WTC11 (cell line): ENCODE results near the gene RGCC. TPM values are rescaled to one million over a fixed set of nuclear protein-coding genes. Genes with fewer than 3 reads are reported as not detected.

ENCODE experiments used
- ATAC-seq: fragments of 200-7000 bp; cut with Tn5 transposase; 2 replicates; pipeline ENCODE4 v1.10.0; 2021; ENCODE audit warnings: mild to moderate bottlenecking, moderate library complexity
- CTCF ChIA-PET: fragments of 300-600 bp; sonication (Branson Sonifier 250); formaldehyde crosslinking; loops from one replicate; lab custom pipeline; 2021; ENCODE audit warnings: antibody characterized with exemption; lab: Charles Lee
- POLR2A ChIA-PET: fragments of 350-600 bp; sonication (Branson Sonifier 250); formaldehyde crosslinking; loops from one replicate; lab custom pipeline; 2021; ENCODE audit warnings: antibody characterized with exemption; lab: Charles Lee
- DNase-seq: peaks from one replicate; pipeline ENCODE4 v3.0.0; 2021; ENCODE audit warnings: low spot score
- H3K27ac Mint-ChIP-seq: 2 replicates; pipeline ENCODE4 v1.8.0; 2021; ENCODE audit warnings: mixed read lengths
- H3K27me3 Mint-ChIP-seq: 2 replicates; pipeline ENCODE4 v1.8.0; 2021; ENCODE audit warnings: low read depth, mild to moderate bottlenecking, moderate library complexity, mixed read lengths
- H3K36me3 Mint-ChIP-seq: 2 replicates; pipeline ENCODE4 v1.8.0; 2021; ENCODE audit warnings: mixed read lengths
- H3K4me1 Mint-ChIP-seq: 2 replicates; pipeline ENCODE4 v1.8.0; 2022; ENCODE audit warnings: mixed read lengths
- H3K4me3 Mint-ChIP-seq: 2 replicates; pipeline ENCODE4 v1.8.0; 2021; ENCODE audit warnings: mild to moderate bottlenecking, moderate library complexity, mixed read lengths
- H3K9me3 Mint-ChIP-seq: 2 replicates; pipeline ENCODE4 v1.8.0; 2021; ENCODE audit warnings: mixed read lengths
- ATF1 ChIP-seq: sonication (generic); formaldehyde crosslinking; IDR thresholded peaks from 2 replicates; pipeline ENCODE4 v1.8.1; 2023; ENCODE audit warnings: mild to moderate bottlenecking, moderate library complexity, missing genetic modification reagents
- ATF2 ChIP-seq: sonication (generic); formaldehyde crosslinking; IDR thresholded peaks from 2 replicates; pipeline ENCODE4 v1.8.1; 2022; ENCODE audit warnings: low read depth, missing genetic modification reagents, borderline replicate concordance
- CTCF ChIP-seq: fragments of 200-600 bp; IDR thresholded peaks from 2 replicates; pipeline ENCODE4 v1.8.0; 2022; ENCODE audit warnings: antibody characterized with exemption
- E2F5 ChIP-seq: sonication (generic); formaldehyde crosslinking; IDR thresholded peaks from 2 replicates; pipeline ENCODE4 v1.8.1; 2022; ENCODE audit warnings: mild to moderate bottlenecking, moderate library complexity, missing genetic modification reagents
- ETV6 ChIP-seq: sonication (generic); formaldehyde crosslinking; IDR thresholded peaks from 2 replicates; pipeline ENCODE4 v1.8.1; 2022; ENCODE audit warnings: mild to moderate bottlenecking, missing genetic modification reagents
- FOXP4 ChIP-seq: sonication (generic); formaldehyde crosslinking; IDR thresholded peaks from 2 replicates; pipeline ENCODE4 v1.8.0; 2022; ENCODE audit warnings: mild to moderate bottlenecking, missing genetic modification reagents
- GTF2I ChIP-seq: fragments of 250-450 bp; sonication (Bioruptor Pico); conservative IDR thresholded peaks from 2 replicates; pipeline ENCODE4 v1.4.0; 2021; ENCODE audit warnings: mild to moderate bottlenecking
- HMGXB4 ChIP-seq: sonication (generic); formaldehyde crosslinking; IDR thresholded peaks from 2 replicates; pipeline ENCODE4 v1.8.1; 2023; ENCODE audit warnings: mild to moderate bottlenecking, moderate library complexity, missing genetic modification reagents
- JAZF1 ChIP-seq: fragments of 250-450 bp; sonication (Bioruptor Pico); IDR thresholded peaks from 2 replicates; pipeline ENCODE4 v1.9.0; 2021; ENCODE audit warnings: moderate library complexity, mild to moderate bottlenecking, inconsistent platforms
- PRRX2 ChIP-seq: fragments of 250-450 bp; sonication (Bioruptor Pico); IDR thresholded peaks from 2 replicates; pipeline ENCODE4 v1.8.0; 2021; ENCODE audit warnings: mild to moderate bottlenecking
- SOX15 ChIP-seq: fragments of 250-450 bp; sonication (Bioruptor Pico); IDR thresholded peaks from 2 replicates; pipeline ENCODE4 v1.9.0; 2021; ENCODE audit warnings: mild to moderate bottlenecking
- SP1 ChIP-seq: sonication (generic); formaldehyde crosslinking; conservative IDR thresholded peaks from 2 replicates; pipeline ENCODE4 v1.8.1; 2022; ENCODE audit warnings: missing genetic modification reagents
- ZNF232 ChIP-seq: sonication (generic); formaldehyde crosslinking; IDR thresholded peaks from 2 replicates; pipeline ENCODE4 v1.8.0; 2022; ENCODE audit warnings: mild to moderate bottlenecking, missing genetic modification reagents
- ZNF671 ChIP-seq: fragments of 250-450 bp; sonication (Bioruptor Pico); IDR thresholded peaks from 2 replicates; pipeline ENCODE4 v1.8.0; 2021; ENCODE audit warnings: mild to moderate bottlenecking
- total RNA-seq: library from RNA; stranded (reverse); gene quantifications from 3 replicates; pipeline ENCODE4 v1.2.3, GENCODE V29; 2021

RGCC gene
- total RNA-seq, 1 experiment from 2014 or later = 0.48 TPM

GRCh38 chr13:41454170-41454569, 3.2 kb upstream of the RGCC start:
- DNase-seq (no peak), ATAC-seq (no peak)
- Mint-ChIP-seq H3K4me1 (0 out of 2 replicates have a peak, but pooled peaks cover 2% of the 10 kb centered on the region), H3K27ac (no peak overlapping the region), H3K9me3 (no peaks in the 10 kb centered on the region), H3K4me3 (no peak overlapping the region), H3K27me3 (peaks cover 60% of the 10 kb centered on the region), H3K36me3 (no peaks in the 10 kb centered on the region)
- ChIA-PET CTCF (no interaction called here), POLR2A (no interaction called here)
- TF ChIP-seq JAZF1 (no peak), PRRX2 (CRISPR knock-in tag) (no peak)

- Mint-ChIP-seq H3K9me3 (no peaks in the 10 kb centered on the region), H3K27ac (no peak overlapping the region), H3K4me3 (peak overlapping the region; percentile 66), H3K27me3 (peaks cover 76% of the 10 kb centered on the region), H3K36me3 (no peaks in the 10 kb centered on the region), H3K4me1 (0 out of 2 replicates have a peak, but pooled peaks cover 2% of the 10 kb centered on the region)
- ChIA-PET CTCF (no interaction called here), POLR2A (no interaction called here)
- ATAC-seq = no peak
- no peak for DNase-seq
- TF ChIP-seq ZNF671 (CRISPR knock-in tag) = no peak
- no peak for TF ChIP-seq SOX15 (CRISPR knock-in tag)
- TF ChIP-seq SP1 = no peak
- no peak for TF ChIP-seq ETV6 (CRISPR knock-in tag)
- no peak for TF ChIP-seq ZNF232 (CRISPR knock-in tag)
- TF ChIP-seq ATF2 (CRISPR knock-in tag) = no peak
- TF ChIP-seq FOXP4 (CRISPR knock-in tag) = no peak
- TF ChIP-seq E2F5 (CRISPR knock-in tag) = no peak
- TF ChIP-seq HMGXB4 (CRISPR knock-in tag) = no peak
Observed at GRCh38 chr13:41455725-41456419, 1.5 kb upstream of the RGCC start.

- no peaks in the 10 kb centered on the region for H3K36me3 Mint-ChIP-seq
- H3K27ac Mint-ChIP-seq = no peak overlapping the region
- ChIA-PET CTCF (interaction anchor here (0.6 to 1.8 kb wide), 5 partner anchors 22 to 195 kb away, joined by 3 to 5 read pairs (median 4); no protein-coding TSS in a partner anchor), POLR2A (no interaction called here)
- H3K27me3 Mint-ChIP-seq = peaks cover 78% of the 10 kb centered on the region
- peak; percentile 23 for ATAC-seq
- TF ChIP-seq PRRX2 (CRISPR knock-in tag) (0 out of 2 replicates have a peak, but pooled peaks have one; percentile 20), ATF1 (CRISPR knock-in tag) (no peak), CTCF (no peak), GTF2I (peak; percentile 78; the same call in 1 of the 2 replicates)
- H3K9me3 Mint-ChIP-seq = no peaks in the 10 kb centered on the region
- DNase-seq = peak; percentile 31
- H3K4me3 Mint-ChIP-seq = peak overlapping the region; percentile 62
- 0 out of 2 replicates have a peak, but pooled peaks cover 2% of the 10 kb centered on the region for H3K4me1 Mint-ChIP-seq
Observed at GRCh38 chr13:41457589-41458186, 338 bp downstream of the RGCC start.
